C4-2B (cell line): ENCODE data around the gene FCHSD1.
A peak's percentile ranks its signal among the peaks of the same experiment; 100 is the strongest.

Experiments
- H3K27ac ChIP-seq: fragments of 450-650 bp; 2 replicates; pipeline ENCODE4 v1.5.1; 2017
- ZFX ChIP-seq: fragments of 450-650 bp; IDR thresholded peaks from 2 replicates; pipeline ENCODE4 v1.6.1; 2017
- TF ChIP-seq, protein P1 (sequence below): fragments of 450-650 bp; conservative IDR thresholded peaks from 2 replicates; pipeline ENCODE4 v1.5.1; 2017; ENCODE audit warnings: mild to moderate bottlenecking

FCHSD1 gene

DNA sequence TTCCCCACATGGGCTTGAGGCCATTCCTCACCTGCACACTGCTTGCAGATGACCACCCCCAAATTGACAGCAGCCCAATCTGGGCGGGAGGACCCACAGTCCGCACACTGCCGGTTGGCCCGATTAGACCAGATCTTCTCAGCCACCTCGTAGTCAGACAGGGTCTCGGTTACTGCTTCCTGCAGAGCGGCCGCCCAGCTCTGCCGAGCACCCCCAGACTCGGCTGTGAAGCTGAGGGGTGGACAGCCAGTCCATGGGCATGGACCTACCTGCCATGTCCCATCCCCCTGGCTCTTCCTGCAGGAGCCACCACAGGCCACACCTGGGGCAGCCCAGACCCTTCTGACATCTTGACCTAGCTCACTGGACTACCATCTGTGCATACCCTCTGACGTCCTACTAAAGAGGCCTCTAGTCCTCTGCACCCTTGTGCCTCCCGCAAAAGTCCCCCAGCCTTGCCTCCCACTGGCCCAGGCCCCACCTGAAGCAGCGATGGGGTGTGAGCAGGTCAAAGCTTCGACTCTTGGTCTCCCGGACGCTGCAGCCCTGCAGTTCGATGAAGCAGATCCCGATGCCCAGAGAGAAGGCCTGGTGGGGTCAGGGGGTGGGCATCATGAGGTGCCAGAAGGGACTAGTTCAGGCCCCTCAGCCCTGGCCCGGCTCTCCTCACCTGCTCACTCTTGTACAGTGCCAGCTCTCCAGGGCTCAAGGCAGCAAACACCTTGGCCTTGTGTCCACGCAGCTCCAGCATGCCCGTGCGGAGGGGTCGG is 21.0 kb upstream of the FCHSD1 start:
- TF ChIP-seq ZFX = no peak
- TF ChIP-seq, protein P1, sequence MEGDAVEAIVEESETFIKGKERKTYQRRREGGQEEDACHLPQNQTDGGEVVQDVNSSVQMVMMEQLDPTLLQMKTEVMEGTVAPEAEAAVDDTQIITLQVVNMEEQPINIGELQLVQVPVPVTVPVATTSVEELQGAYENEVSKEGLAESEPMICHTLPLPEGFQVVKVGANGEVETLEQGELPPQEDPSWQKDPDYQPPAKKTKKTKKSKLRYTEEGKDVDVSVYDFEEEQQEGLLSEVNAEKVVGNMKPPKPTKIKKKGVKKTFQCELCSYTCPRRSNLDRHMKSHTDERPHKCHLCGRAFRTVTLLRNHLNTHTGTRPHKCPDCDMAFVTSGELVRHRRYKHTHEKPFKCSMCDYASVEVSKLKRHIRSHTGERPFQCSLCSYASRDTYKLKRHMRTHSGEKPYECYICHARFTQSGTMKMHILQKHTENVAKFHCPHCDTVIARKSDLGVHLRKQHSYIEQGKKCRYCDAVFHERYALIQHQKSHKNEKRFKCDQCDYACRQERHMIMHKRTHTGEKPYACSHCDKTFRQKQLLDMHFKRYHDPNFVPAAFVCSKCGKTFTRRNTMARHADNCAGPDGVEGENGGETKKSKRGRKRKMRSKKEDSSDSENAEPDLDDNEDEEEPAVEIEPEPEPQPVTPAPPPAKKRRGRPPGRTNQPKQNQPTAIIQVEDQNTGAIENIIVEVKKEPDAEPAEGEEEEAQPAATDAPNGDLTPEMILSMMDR = no peak
- no peak overlapping the region for H3K27ac ChIP-seq

DNA sequence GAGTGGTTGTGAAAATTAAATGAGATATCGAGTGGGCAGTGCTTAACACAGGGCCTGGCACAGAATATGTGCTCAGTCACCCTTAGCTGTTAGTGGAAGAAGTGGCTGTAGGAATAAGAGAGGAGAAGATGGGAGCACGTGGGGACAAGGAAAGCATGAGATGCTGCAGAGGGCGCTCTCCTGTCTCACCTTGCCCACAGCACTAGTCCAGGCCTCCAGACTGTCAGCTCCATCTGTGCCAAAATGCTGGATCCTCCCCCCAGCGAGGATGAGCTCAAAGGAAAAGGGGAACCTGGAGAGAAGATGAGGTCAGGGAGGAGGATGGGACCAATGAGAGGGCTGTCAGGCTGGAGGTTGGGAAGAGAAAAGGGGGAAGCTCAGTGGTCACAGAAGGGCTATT is 18.3 kb upstream of the FCHSD1 start:
- TF ChIP-seq, protein P1 = no peak
- no peak for TF ChIP-seq ZFX
- no peak overlapping the region for H3K27ac ChIP-seq

DNA sequence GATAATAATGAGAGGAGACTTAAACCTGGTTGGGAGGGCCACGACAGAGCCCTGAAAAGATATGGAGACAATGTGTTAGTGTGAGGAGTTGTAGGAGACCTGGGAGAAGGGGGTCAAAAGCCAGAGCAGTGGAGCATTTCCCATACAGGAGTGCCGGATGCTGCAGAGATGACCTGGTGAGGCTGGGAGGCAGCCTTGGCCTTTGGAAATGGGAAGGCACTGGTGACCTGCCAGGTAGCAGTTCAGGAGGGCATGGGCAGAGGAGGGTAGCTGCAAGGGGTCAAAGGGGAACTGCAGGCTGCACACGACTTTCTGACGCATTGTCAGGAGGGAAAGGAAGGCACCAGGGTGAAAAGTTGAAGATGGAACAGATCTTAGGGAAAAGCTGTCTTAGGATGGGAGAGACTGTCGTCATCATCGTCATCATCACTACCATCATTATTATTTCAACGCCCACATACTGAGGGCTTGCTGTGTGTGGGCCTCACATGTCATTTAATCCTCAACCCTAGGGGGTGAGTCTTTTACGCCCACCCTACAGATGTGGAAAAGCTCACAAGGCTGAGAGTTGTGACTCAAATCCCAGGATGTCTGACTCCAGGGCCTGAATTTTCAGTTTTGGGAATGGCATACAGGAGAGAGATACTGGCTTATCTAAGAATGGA is 17.5 kb upstream of the FCHSD1 start:
- no peak overlapping the region for H3K27ac ChIP-seq
- TF ChIP-seq ZFX = no peak
- TF ChIP-seq, protein P1 = no peak

DNA sequence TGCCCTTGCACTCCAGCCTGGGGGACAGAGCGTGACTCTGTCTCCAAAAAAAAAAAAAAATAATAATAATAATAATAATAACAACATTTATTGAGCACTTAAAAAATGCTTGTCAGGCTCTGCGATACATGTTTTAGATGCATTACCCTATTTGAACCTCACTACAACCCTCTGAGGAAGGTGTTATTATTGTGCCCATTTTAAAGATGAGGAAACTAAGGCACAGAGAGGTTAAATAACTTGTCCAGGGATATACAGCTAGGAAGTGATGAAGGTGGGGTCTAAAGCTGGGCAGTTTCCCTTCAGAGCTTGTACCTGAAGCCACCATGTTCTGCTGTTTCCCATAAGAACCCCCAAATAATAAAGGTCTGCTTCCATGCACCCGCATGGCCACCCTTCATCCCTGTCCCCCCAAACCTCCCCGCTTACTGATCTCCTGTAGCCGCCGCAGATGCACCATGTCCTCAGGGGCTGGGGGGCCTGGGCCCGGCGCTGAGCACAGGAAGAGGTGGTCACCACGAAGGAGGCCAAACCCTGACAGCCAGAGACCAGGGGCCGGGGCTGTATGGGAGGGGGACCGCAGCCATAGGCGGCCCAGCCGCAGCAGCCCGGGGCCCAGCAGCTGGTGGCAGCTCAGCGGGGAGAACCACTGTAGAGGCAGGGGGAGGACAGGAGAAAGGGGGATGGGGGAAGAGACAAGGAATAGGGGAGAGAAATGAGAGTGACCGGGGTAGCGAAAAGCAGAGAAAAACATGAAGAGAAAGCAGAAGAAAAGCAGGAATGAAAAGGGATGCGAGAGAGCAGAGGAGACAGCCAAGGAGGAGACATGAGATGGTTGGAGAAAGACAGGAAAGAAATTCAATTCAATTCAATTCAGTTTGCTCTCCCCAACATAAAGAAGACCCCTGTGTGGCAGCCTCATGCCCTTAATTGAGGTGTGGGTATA is 15.1 kb upstream of the FCHSD1 start:
- no peak for TF ChIP-seq ZFX
- TF ChIP-seq, protein P1 = no peak
- no peak overlapping the region for H3K27ac ChIP-seq

DNA sequence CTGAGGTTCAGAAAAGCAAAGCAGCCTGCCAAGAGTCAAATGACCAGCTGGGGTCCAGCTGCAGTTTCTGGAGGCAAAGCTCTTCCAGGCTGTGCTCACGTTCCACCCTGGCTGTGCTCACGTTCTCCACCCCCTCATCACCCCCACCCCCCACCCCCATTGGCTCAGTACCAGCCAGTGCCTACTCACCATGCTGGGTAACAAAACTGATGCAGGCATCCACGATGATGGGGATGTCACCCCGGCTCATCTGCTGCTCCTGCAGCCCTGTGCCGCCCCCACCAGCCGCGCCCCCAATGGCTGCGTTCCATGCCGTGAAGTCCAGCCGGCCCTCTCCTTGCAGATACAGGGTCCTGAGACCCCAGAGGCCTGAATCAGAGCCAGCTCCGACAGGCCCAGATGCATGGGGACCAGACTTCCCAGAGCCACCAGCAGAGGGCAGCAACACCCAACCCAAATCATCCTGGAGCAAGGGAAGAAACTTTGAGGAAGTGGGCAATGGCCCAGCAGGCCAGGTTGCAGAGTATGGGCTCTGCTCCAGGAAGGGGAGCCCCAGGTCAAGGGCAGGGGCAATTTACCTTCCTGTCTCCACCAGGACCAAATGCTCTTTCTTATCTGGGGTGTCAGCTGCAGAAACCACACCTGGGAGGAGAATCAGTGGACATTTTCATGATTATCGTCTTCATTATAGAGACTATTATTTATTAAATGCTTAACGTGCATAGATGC is 13.7 kb upstream of the FCHSD1 start:
- H3K27ac ChIP-seq = no peak overlapping the region
- no peak for TF ChIP-seq ZFX
- TF ChIP-seq, protein P1 = peak; percentile 96

DNA sequence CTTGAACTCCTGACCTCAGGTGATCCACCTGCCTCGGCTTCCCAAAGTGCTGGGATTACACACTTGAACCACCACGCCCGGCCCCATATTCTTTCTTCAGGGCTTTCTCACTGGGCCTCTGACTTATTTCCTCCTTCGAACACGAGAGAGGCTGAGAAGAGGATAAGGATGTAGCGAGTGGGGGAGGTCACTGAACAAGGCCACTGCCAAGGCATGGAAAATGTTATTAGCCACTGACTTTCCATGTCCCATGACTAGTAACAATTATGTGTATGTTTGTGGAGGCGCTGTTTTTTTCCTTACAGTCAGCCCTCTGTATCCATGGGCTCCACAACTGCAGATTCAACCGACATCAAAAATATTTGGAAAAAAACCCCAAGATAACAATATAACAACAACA is 12.3 kb upstream of the FCHSD1 start:
- no peak for TF ChIP-seq ZFX
- peak overlapping the region; percentile 29; the same call in 1 of the 2 replicates for H3K27ac ChIP-seq

DNA sequence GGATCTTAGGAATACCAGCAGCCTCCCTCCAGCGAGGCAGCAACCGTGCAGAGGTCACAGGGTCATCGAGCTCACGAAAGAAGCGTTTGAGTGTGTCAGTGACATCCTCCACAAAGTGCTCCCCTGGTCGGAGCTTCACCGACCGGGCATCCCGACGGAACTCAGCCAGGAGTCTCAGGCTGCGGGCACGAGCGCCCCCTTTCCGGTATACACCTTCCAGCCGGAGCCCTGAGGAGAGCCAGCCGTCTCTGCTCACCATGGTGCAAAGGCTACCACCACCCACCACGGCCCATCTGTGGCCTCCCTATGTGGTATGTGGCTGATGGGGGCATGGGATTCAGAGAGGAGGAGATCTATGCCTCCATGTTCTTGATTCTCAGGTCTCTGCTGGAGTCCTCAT is 10.8 kb upstream of the FCHSD1 start:
- peak overlapping the region; percentile 6; the same call in 1 of the 2 replicates for H3K27ac ChIP-seq
- TF ChIP-seq ZFX = no peak
- TF ChIP-seq, protein P1 = no peak
